HepG2 (cell line): Measurements from ENCODE around the gene CLIC1. TPM values are rescaled to one million over a fixed set of nuclear protein-coding genes. Genes with fewer than 3 reads are reported as not detected.

Experiments
- ATAC-seq: fragments of 200-7000 bp; cut with Tn5 transposase; 3 replicates; pipeline ENCODE4 v1.9.1; 2020; ENCODE audit warnings: mild to moderate bottlenecking, moderate library complexity
- BruUV-seq: library from RNA; stranded (reverse); fragments of 400-500 nt; replicated peaks from 2 replicates; lab custom pipeline; 2021; lab: Mats Ljungman, UMichigan
- CTCF ChIA-PET: fragments of 300-600 bp; formaldehyde crosslinking; extraction: SDS; loops from one replicate; lab custom pipeline; 2021; ENCODE audit warnings: low total read pairs, inconsistent platforms, low intra/inter-chr PET ratio; lab: Yijun Ruan, JAX
- POLR2A ChIA-PET: fragments of 350-600 bp; sonication (Branson Sonifier 250); formaldehyde crosslinking; loops from one replicate; lab custom pipeline; 2020; ENCODE audit warnings: antibody characterized with exemption, inconsistent platforms; lab: Yijun Ruan, JAX
- DNase-seq: peaks from one replicate; pipeline ENCODE4 v3.0.0-alpha.2; 2015; ENCODE audit warnings: low spot score
- FAIRE-seq: peaks from 3 replicates; lab custom pipeline; 2011; peaks lifted over from hg19 to GRCh38; lab: Jason Lieb, UNC
- H2AFZ ChIP-seq: one replicate; pipeline ENCODE4 v1.6.1; 2011; ENCODE audit warnings: low read length, inconsistent platforms
- H3K27ac ChIP-seq: fragments of 300-600 bp; 3 replicates; pipeline ENCODE4 v1.8.0; 2011; ENCODE audit warnings: mixed run types, mild to moderate bottlenecking, mixed read lengths, low read length, inconsistent platforms; ENCODE audit not compliant: insufficient read depth; ENCODE audit errors: extremely low read length
- H3K27me3 ChIP-seq, 2 experiments: fragments of 200-600 bp in 1 of 2; 2 replicates in 1 of 2; 3 replicates in 1 of 2; pipeline versions ENCODE4 v1.6.0 to v1.8.0; 2011; ENCODE audit warnings: low read length in 2 of 2, mild to moderate bottlenecking in 2 of 2, moderate library complexity in 2 of 2, inconsistent platforms in 1 of 2; ENCODE audit not compliant: insufficient read depth in 2 of 2, control insufficient read depth in 1 of 2
- H3K36me3 ChIP-seq, 2 experiments: fragments of 200-600 bp in 1 of 2; replicated peaks in 1 of 2; 2 replicates in 1 of 2; 3 replicates in 1 of 2; pipeline versions ENCODE4 v1.5.1 to v1.8.0; 2011; ENCODE audit warnings: low read length in 2 of 2, inconsistent platforms in 1 of 2; ENCODE audit not compliant: insufficient read depth in 2 of 2, control insufficient read depth in 1 of 2
- H3K4me1 ChIP-seq: 2 replicates; pipeline ENCODE4 v1.5.1; 2012; ENCODE audit warnings: low read length, inconsistent platforms; ENCODE audit not compliant: insufficient read depth
- H3K4me2 ChIP-seq: 2 replicates; pipeline ENCODE4 v1.6.0; 2011; ENCODE audit warnings: low read depth, low read length, inconsistent platforms
- H3K4me3 ChIP-seq, 3 experiments: fragments of 200-600 bp in 1 of 3; sonication (generic), shearing (Covaris generic) in 1 of 3; replicated peaks in 1 of 3; 2 replicates each; pipeline ENCODE4 v1.5.1; 2011 to 2016; ENCODE audit warnings: low read length in 3 of 3, inconsistent platforms in 2 of 3, low read depth in 2 of 3, mild to moderate bottlenecking in 2 of 3, control low read depth in 1 of 3, mixed read lengths in 1 of 3; ENCODE audit not compliant: insufficient read depth in 1 of 3
- H3K79me2 ChIP-seq: one replicate; pipeline ENCODE4 v1.6.1; 2011; ENCODE audit warnings: low read length, inconsistent platforms; ENCODE audit not compliant: insufficient read depth
- H3K9ac ChIP-seq: 2 replicates; pipeline ENCODE4 v1.6.0; 2011; ENCODE audit warnings: mild to moderate bottlenecking, low read depth, low read length, inconsistent platforms; ENCODE audit not compliant: insufficient read depth
- H3K9me3 ChIP-seq: 2 replicates; pipeline ENCODE4 v1.5.1; 2012; ENCODE audit warnings: mild to moderate bottlenecking, low read length
- H4K20me1 ChIP-seq: 2 replicates; pipeline ENCODE4 v1.6.0; 2011; ENCODE audit warnings: inconsistent platforms, mild to moderate bottlenecking, low read length, moderate library complexity; ENCODE audit not compliant: insufficient read depth
- BCL6 ChIP-seq: IDR thresholded peaks from 2 replicates; pipeline ENCODE4 v1.6.1; 2016; ENCODE audit warnings: missing genetic modification reagents, missing compliant biosample characterization
- MATR3 ChIP-seq: sonication (generic); formaldehyde crosslinking; IDR thresholded peaks from 2 replicates; pipeline ENCODE4 v1.4.0; 2020; ENCODE audit warnings: missing genetic modification reagents
- SUZ12 ChIP-seq: fragments of 150-350 bp; IDR thresholded peaks from 2 replicates; pipeline ENCODE4 v1.6.1; 2014; ENCODE audit warnings: low read depth, low read length
- WIZ ChIP-seq: sonication (generic); formaldehyde crosslinking; IDR thresholded peaks from 2 replicates; pipeline ENCODE4 v1.5.1; 2020; ENCODE audit warnings: mild to moderate bottlenecking, missing genetic modification reagents
- ZFYVE20 ChIP-seq: sonication (generic); formaldehyde crosslinking; IDR thresholded peaks from 2 replicates; pipeline ENCODE4 v1.8.0; 2023; ENCODE audit warnings: low read depth, mild to moderate bottlenecking, moderate library complexity, missing genetic modification reagents, borderline replicate concordance
- ZNF724P ChIP-seq: sonication (generic); formaldehyde crosslinking; IDR thresholded peaks from 2 replicates; pipeline ENCODE4 v1.8.0; 2022; ENCODE audit warnings: missing genetic modification reagents, borderline replicate concordance
- ZNF781 ChIP-seq: sonication (generic); formaldehyde crosslinking; IDR thresholded peaks from 2 replicates; pipeline ENCODE4 v1.5.1; 2020; ENCODE audit warnings: borderline replicate concordance, mild to moderate bottlenecking, missing genetic modification reagents; ENCODE audit errors: not compliant biosample characterization
- WGBS: methylation state at CpG from one replicate; pipeline ENCODE4 v1.1.6; 2017; ENCODE audit warnings: low lambda C conversion rate; 5-methylcytosine and 5-hydroxymethylcytosine counted together
- in situ Hi-C: cut with HindIII; loops from 2 replicates; pipeline ENCODE4 v1.10.0; 2017; ENCODE audit warnings: low pct_unique_long_range_greater_than_20kb; ENCODE audit not compliant: extremely low pct_ligation_motif_present
- intact Hi-C: fragments of 100-400 bp; cut with micrococcal nuclease; formaldehyde crosslinking; loops from one replicate; pipeline ENCODE4 v1.10.0; 2022; ENCODE audit not compliant: unreplicated experiment
- polyA plus RNA-seq, 8 experiments: library from polyadenylated mRNA; depleted of rRNA in 3 of 8; stranded (reverse) in 7 of 8; unstranded in 1 of 8; fragments of >200 nt; fragmentation: Illumina TruSeq in 4 of 8; extraction: Trizol in 4 of 8; gene quantifications; 2 replicates each; pipeline versions ENCODE4 v1.2.1 to v1.2.3, GENCODE V29; 2011 to 2016; ENCODE audit warnings: low read depth in 4 of 8, missing spikeins in 1 of 8, mixed read lengths in 1 of 8; ENCODE audit not compliant: insufficient read depth in 1 of 8
- total RNA-seq, 5 experiments: library from RNA; depleted of rRNA; stranded (reverse); fragments of >200 nt; fragmentation: Illumina TruSeq; extraction: Trizol; gene quantifications; 2 replicates each; pipeline ENCODE4 v1.2.3, GENCODE V29; 2016; ENCODE audit warnings: low read depth in 1 of 5
- TF ChIP-seq, protein P1 (sequence below): sonication (generic); formaldehyde crosslinking; IDR thresholded peaks from 2 replicates; pipeline ENCODE4 v1.8.1; 2023; ENCODE audit warnings: mild to moderate bottlenecking, missing genetic modification reagents

Gene CLIC1
- total and polyA plus RNA-seq, 2 of the 13 experiments (the other 11 are each of a cell fraction or from before 2014, with no cell fraction given) = 602 to 891 TPM

DNA sequence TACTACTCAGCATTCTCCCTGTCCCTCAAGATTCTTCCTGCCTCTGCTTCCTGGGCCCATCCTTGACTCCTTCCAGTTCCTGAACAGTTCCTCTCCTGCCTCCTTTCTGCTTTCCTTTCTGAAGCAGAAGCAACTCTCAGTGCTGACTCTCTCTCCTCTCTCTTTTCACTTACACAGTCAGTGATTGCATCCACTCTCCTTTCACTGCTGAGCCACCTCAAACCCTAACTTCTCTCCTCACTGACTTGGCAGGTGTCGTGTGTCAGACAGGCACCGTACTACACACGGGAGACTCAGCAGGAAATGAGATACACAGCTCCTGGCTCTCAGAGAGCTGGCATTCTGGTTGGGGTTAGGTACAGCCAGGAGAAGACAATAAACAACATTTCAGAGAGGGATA is 38.8 kb downstream of the CLIC1 start:
- Histone ChIP-seq H3K79me2 (peaks cover 18% of the 10 kb centered on the region), H3K4me1 (peaks cover 32% of the 10 kb centered on the region), H3K9ac (no peak overlapping the region), H3K4me3 (no peak overlapping the region), H4K20me1 (no peaks in the 10 kb centered on the region), H3K27me3 (no peaks in the 10 kb centered on the region; a peak in 2 of 5 replicates), H3K27ac (no peak overlapping the region), H3K9me3 (no peaks in the 10 kb centered on the region), H2AFZ (no peak overlapping the region), H3K36me3 (peaks cover 24 to 48% of the 10 kb centered on the region in 2 experiments), H3K4me2 (no peak overlapping the region)
- DNase-seq = no peak
- TF ChIP-seq, protein P1, sequence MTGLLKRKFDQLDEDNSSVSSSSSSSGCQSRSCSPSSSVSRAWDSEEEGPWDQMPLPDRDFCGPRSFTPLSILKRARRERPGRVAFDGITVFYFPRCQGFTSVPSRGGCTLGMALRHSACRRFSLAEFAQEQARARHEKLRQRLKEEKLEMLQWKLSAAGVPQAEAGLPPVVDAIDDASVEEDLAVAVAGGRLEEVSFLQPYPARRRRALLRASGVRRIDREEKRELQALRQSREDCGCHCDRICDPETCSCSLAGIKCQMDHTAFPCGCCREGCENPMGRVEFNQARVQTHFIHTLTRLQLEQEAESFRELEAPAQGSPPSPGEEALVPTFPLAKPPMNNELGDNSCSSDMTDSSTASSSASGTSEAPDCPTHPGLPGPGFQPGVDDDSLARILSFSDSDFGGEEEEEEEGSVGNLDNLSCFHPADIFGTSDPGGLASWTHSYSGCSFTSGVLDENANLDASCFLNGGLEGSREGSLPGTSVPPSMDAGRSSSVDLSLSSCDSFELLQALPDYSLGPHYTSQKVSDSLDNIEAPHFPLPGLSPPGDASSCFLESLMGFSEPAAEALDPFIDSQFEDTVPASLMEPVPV = no peak
- TF ChIP-seq ZNF781 (CRISPR knock-in tag) (no peak), BCL6 (CRISPR knock-in tag) (no peak), ZNF724P (CRISPR knock-in tag) (no peak), ZFYVE20 (CRISPR knock-in tag) (no peak), MATR3 (CRISPR knock-in tag) (no peak), SUZ12 (no peak), WIZ (CRISPR knock-in tag) (no peak)
- WGBS = 94% methylated on average over 3 of the region's 3 CpGs
- BruUV-seq = no TSS peak
- intact Hi-C loops = no loop called here
- ChIA-PET POLR2A (no interaction called here), CTCF (no interaction called here)
- ATAC-seq = no peak
- no peak for FAIRE-seq
- in situ Hi-C loops = no loop called here
